Ascending aorta (tissue), 2 donors: ENCODE results near the gene PNPLA6. TPM values are rescaled to one million over a fixed set of nuclear protein-coding genes. Genes with fewer than 3 reads are reported as not detected.

ENCODE experiments used
- DNase-seq, 2 donors: peaks; one replicate each; pipeline ENCODE4 v3.0.0-alpha.2; 2019; ENCODE audit warnings: low spot score in 2 of 2
- H3K27ac ChIP-seq, 2 donors: fragments of 200-600 bp; sonication (generic); one replicate each; pipeline ENCODE4 v1.5.1; 2016 to 2017; ENCODE audit warnings: mild to moderate bottlenecking in 1 of 2
- H3K27me3 ChIP-seq: fragments of 200-600 bp; sonication (generic); one replicate; pipeline ENCODE4 v1.5.1; 2017
- H3K36me3 ChIP-seq, 2 donors: fragments of 200-600 bp; sonication (generic); one replicate each; pipeline ENCODE4 v1.5.1; 2016
- H3K4me1 ChIP-seq, 2 donors: fragments of 200-600 bp; sonication (generic); one replicate each; pipeline ENCODE4 v1.5.1; 2016 to 2017; ENCODE audit warnings: mild to moderate bottlenecking in 1 of 2
- H3K4me3 ChIP-seq, 2 donors: fragments of 200-600 bp; sonication (generic); one replicate each; pipeline ENCODE4 v1.5.1; 2016 to 2017; ENCODE audit warnings: mild to moderate bottlenecking in 1 of 2
- H3K9me3 ChIP-seq, 2 donors: fragments of 200-600 bp; sonication (generic); one replicate each; pipeline ENCODE4 v1.5.1; 2016
- intact Hi-C: fragments of 100-400 bp; cut with DNase I; formaldehyde crosslinking; loops from one replicate; pipeline ENCODE4 v1.15.1; 2023
- total RNA-seq: library from RNA; depleted of rRNA; stranded (reverse); fragments of >200 nt; gene quantifications from one replicate; pipeline ENCODE4 v1.1.0, GENCODE V29; 2016
- TF ChIP-seq, protein P1 (sequence below), 3 experiments: fragments of 200-600 bp in 2 of 3; fragments of 450-650 bp in 1 of 3; sonication (generic) in 2 of 3; IDR thresholded peaks; one replicate each; pipeline ENCODE4 v1.5.1; 2016 to 2019; ENCODE audit warnings: antibody characterized with exemption in 3 of 3, mild to moderate bottlenecking in 1 of 3, moderate library complexity in 1 of 3

PNPLA6 gene
- total RNA-seq, 1 donor from 2014 or later: 190 TPM

DNA sequence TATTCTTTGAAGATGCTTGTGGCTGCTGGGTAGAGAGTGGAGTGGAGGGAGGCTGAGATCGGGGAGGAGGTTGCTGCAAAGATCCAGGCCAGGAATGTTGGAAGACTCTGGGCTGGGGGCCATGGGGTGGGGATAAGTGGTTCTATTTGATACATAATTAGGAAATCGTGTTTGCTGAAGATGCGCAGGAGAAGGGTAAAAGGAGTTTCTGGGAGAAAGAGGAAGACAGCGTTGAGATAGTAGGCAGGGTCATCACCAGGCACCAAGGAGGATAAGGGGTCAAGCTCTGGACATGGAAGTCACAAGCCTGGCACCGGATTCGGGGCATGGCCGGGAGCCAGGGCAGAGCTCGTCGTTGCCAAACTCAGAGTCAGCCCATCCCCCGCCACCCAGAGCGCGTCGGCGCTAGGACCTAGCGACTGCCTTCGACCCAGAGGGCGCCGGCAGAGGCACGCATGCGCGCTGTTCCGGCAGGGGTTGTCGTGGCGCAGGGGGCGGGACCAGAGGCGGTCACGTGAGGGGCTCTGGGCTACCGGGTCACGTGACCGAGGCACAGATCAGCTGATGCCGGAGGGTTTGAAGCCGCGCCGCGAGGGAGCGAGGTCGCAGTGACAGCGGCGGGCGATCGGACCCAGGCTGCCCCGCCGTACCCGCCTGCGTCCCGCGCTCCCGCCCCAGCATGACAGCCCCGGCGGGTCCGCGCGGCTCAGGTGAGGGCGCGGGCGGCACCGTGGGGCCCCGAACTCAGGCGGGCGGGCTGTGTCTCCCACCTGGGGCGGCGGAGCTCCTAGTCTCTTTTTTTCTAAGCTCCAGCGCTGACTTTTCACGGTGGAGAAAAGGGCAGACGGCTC, 13.2 kb upstream of the PNPLA6 start, which contains the start of gene MCOLN1:
Gene MCOLN1 (plus strand): TSS at position 553 of the 851 bp plus-strand sequence. CDS start 127 bp downstream, at position 680.
- no peaks in the 10 kb centered on the region for H3K9me3 ChIP-seq
- H3K27ac ChIP-seq: peak within 1 kb of the TSS; percentile 14 to 64
- no peaks in the 10 kb centered on the region for H3K27me3 ChIP-seq
- H3K4me1 ChIP-seq: peaks cover 8 to 32% of the 10 kb centered on the region in 2 donors
- TF ChIP-seq, protein P1, sequence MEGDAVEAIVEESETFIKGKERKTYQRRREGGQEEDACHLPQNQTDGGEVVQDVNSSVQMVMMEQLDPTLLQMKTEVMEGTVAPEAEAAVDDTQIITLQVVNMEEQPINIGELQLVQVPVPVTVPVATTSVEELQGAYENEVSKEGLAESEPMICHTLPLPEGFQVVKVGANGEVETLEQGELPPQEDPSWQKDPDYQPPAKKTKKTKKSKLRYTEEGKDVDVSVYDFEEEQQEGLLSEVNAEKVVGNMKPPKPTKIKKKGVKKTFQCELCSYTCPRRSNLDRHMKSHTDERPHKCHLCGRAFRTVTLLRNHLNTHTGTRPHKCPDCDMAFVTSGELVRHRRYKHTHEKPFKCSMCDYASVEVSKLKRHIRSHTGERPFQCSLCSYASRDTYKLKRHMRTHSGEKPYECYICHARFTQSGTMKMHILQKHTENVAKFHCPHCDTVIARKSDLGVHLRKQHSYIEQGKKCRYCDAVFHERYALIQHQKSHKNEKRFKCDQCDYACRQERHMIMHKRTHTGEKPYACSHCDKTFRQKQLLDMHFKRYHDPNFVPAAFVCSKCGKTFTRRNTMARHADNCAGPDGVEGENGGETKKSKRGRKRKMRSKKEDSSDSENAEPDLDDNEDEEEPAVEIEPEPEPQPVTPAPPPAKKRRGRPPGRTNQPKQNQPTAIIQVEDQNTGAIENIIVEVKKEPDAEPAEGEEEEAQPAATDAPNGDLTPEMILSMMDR (IDR thresholded peaks at IDR 0.05): no peak
- intact Hi-C loops: loop anchor here (1.0 kb wide), 1 partner anchor 13 kb away; the partner anchor contains the start of gene PNPLA6
- DNase-seq: peak; percentile 97 to 100
- peak within 1 kb of the TSS; percentile 83 to 87 for H3K4me3 ChIP-seq
- peaks cover 20 to 35% of the 10 kb centered on the region in 2 donors for H3K36me3 ChIP-seq

DNA sequence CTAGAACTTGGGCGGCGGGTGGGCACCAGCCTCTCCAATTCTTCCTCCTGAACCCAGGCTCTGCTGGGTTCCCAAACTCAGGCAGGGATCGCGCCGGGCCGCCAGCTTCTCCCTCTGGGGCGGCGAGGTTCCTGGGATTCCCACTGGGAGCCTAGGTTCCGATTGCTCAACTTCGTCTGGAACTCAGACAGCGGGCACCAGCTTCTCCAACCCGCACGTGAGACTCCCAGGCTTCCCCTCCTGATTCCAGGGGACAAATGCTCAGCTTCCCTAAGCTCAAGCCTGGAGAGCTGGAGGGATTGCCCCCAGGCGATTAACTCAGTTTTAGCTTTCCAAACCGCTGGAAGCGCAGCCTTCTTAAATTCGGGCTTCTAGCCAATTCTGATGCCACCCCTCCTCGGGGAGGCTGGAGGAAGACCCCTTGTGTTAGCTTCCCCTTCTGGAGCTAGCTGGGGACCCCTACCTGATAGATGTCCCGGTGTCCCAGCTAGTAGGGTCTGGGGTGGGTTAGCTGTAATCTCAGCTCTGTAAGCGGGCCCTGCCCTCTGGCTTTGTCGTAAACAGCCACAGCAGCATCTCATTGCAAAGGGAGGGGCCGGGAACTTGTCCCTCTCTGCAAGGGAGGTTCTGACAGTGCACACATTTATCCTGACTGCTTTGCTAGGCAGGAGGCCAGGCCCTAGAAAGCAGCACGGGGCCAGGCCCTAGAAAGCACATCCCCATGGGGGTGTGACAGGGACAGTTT, 12.4 kb upstream of the PNPLA6 start:
- H3K27ac ChIP-seq: peak overlapping the region in 1 of 2 donors; percentile 10
- peaks cover 21 to 43% of the 10 kb centered on the region in 2 donors for H3K36me3 ChIP-seq
- intact Hi-C loops: loop anchor here (1.0 kb wide), 1 partner anchor 12 kb away; the partner anchor contains the start of gene PNPLA6
- H3K9me3 ChIP-seq: no peaks in the 10 kb centered on the region
- H3K4me3 ChIP-seq: peak overlapping the region; percentile 83 to 87
- no peak for DNase-seq
- TF ChIP-seq, protein P1 (IDR thresholded peaks at IDR 0.05): no peak
- peaks cover 8 to 26% of the 10 kb centered on the region in 2 donors for H3K4me1 ChIP-seq
- H3K27me3 ChIP-seq: no peaks in the 10 kb centered on the region

DNA sequence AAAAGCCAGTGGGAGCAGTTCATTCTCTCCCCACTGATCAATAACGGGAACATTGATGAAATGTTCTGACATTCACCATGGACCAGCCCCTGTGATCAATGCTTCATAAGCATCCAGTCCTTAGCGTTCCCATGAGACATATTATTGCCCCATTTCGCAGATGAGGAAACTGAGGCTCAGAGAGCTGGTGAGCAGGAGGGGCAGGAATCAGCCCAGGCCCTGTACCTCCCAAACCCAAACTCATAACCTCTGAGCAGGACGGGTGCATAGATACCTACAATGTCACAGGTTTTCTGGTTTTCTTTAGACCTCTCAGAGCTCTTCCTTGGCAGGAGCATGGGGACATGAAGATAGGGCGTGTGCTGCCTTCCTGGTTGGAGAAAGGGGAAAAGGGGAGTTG, 11.0 kb upstream of the PNPLA6 start:
- intact Hi-C loops: no loop called here
- H3K4me3 ChIP-seq: no peak overlapping the region
- H3K27me3 ChIP-seq: no peaks in the 10 kb centered on the region
- no peak overlapping the region for H3K27ac ChIP-seq
- H3K9me3 ChIP-seq: no peaks in the 10 kb centered on the region
- peaks cover 29 to 45% of the 10 kb centered on the region in 2 donors for H3K36me3 ChIP-seq
- TF ChIP-seq, protein P1 (IDR thresholded peaks at IDR 0.05): no peak
- DNase-seq: no peak
- H3K4me1 ChIP-seq: peaks cover 8 to 26% of the 10 kb centered on the region in 2 donors

DNA sequence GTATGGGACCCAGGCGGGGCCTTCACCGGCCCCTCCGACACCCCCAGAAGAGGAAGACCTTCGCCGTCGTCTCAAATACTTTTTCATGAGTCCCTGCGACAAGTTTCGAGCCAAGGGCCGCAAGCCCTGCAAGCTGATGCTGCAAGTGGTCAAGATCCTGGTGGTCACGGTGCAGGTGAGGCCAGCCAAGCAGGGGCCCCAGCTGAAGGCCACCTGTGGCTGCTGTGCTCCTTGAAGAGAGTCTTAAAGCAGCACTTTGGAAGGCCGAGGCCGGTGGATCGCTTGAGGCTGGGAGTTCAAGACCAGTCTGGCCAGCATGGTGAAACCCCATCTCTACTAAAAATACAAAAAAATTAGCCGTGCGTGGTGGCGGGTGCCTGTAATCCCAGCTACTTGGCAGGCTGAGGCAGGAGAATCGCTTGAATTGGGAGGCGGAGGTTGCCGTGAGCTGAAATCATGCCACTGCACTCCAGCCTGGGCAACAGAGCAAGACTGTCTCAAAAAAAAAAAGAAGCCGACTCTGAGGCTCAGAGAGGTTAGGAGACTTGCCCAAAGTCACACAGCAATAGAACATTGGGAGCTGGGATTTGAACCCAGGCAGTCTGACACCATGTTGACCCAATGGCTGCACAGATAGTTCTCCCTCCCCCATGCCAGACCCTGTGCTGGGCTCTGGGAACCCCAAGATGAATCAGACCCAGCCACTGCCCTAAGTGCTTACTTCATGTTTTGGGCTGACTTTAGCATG, 10.4 kb upstream of the PNPLA6 start:
- no peaks in the 10 kb centered on the region for H3K9me3 ChIP-seq
- DNase-seq: no peak
- H3K4me3 ChIP-seq: no peak overlapping the region
- intact Hi-C loops: no loop called here
- H3K27ac ChIP-seq: no peak overlapping the region
- H3K4me1 ChIP-seq: peaks cover 8 to 26% of the 10 kb centered on the region in 2 donors
- no peaks in the 10 kb centered on the region for H3K27me3 ChIP-seq
- TF ChIP-seq, protein P1 (IDR thresholded peaks at IDR 0.05): no peak
- H3K36me3 ChIP-seq: peaks cover 27 to 39% of the 10 kb centered on the region in 2 donors
